ENCODE measurements around the gene CDKN2B-AS1. TPM values are rescaled to one million over a fixed set of nuclear protein-coding genes. Genes with fewer than 3 reads are reported as not detected.

The CDKN2B-AS1 gene
- total RNA-seq, 2 donors from 2014 or later, result 0.62 TPM; not detected in 1

DNA sequence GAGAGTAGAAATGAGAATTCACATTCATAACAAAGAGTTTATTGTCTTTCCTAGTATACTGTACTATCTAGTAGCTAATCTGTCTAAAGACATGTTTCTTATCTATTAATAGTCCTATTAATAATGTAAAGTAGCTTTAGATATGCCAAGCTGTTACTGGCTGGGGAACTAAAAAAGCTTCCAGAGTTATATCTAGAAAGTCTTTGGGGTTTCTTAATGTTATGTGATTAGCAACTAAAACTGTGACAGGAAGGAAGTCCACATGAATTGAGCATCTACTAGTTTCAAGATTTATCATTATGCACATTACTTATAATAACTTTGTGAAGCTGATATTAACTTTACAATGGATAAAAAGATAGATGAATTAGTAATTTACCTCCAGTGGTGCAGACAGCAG, 137.2 kb downstream of the CDKN2B-AS1 start:
- DNase-seq (ENCODE audit: low spot score), result no peak

DNA sequence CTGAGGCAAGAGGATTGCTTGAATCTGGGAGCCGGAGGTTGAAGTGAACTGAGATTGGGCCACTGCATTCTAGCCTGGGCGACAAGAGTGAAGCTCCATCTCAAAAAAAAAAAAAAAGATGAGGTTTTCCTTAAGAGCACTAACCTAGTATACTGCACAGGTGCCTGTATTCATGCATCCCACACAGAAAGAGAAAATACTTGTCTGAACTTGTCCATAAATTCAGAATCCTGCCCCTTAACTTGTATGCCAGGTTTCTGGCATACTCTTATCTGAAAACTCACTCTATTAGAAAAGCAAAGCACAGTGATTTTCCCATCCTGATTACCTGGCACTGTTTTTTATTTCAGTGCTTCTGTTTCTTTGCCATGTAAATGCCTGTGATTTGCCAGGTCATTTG, 139.8 kb downstream of the CDKN2B-AS1 start:
- no peak overlapping the region for H3K27ac ChIP-seq
- no peak overlapping the region for H3K4me3 ChIP-seq
- no peaks in the 10 kb centered on the region for H3K36me3 ChIP-seq
- no peaks in the 10 kb centered on the region for H3K9me3 ChIP-seq
- no peaks in the 10 kb centered on the region for H3K27me3 ChIP-seq (replicated peaks; ENCODE audit: insufficient read depth)
- intact Hi-C loops (cut with DNase I), result no loop called here
- no peaks in the 10 kb centered on the region for H3K4me1 ChIP-seq (replicated peaks)
- no peak for DNase-seq (ENCODE audit: low spot score)
- TF ChIP-seq POLR2AphosphoS5 (IDR thresholded peaks at IDR 0.05) (no peak), POLR2A (IDR thresholded peaks at IDR 0.05) (no peak)
- TF ChIP-seq, protein P1, sequence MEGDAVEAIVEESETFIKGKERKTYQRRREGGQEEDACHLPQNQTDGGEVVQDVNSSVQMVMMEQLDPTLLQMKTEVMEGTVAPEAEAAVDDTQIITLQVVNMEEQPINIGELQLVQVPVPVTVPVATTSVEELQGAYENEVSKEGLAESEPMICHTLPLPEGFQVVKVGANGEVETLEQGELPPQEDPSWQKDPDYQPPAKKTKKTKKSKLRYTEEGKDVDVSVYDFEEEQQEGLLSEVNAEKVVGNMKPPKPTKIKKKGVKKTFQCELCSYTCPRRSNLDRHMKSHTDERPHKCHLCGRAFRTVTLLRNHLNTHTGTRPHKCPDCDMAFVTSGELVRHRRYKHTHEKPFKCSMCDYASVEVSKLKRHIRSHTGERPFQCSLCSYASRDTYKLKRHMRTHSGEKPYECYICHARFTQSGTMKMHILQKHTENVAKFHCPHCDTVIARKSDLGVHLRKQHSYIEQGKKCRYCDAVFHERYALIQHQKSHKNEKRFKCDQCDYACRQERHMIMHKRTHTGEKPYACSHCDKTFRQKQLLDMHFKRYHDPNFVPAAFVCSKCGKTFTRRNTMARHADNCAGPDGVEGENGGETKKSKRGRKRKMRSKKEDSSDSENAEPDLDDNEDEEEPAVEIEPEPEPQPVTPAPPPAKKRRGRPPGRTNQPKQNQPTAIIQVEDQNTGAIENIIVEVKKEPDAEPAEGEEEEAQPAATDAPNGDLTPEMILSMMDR (IDR thresholded peaks at IDR 0.05), result no peak
- 86% methylated on average over 2 of the region's 2 CpGs for WGBS

More for the DNA sequence above, 137.2 kb downstream of the CDKN2B-AS1 start:
- intact Hi-C loops (cut with DNase I), result no loop called here
- TF ChIP-seq, protein P1 (IDR thresholded peaks at IDR 0.05), result no peak
- Histone ChIP-seq H3K27ac (no peak overlapping the region), H3K4me1 (replicated peaks) (no peaks in the 10 kb centered on the region), H3K36me3 (no peaks in the 10 kb centered on the region), H3K9me3 (no peaks in the 10 kb centered on the region), H3K4me3 (no peak overlapping the region), H3K27me3 (replicated peaks; ENCODE audit: insufficient read depth) (no peaks in the 10 kb centered on the region)

DNA sequence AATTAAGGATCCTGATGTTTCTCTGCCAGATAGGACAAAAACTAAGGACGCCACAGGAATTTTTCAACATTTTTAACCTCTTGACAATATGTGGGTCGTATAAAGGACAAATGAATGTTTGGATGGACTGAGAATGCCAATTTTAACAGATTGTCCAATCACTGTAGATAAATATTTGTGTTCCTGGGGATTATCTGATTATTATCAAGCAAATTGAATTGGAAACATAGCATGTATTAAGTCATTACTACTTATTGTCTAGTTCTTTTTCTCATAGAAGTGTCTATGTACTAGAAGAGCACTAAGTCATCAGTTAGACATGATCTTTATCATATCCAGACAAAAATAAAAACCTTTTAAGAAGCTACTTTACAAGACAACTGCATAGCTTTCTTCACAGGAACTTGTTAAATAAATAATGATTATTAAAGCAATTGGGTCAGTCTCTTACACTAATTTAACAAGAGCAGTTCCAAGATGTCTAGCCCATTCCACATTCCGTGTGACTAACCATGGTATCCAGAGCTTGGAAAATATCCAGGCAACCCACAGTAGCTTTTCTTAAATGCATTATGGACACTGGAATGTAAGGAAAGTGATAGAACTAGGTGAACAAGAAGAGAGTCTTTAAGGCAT, 142.0 kb downstream of the CDKN2B-AS1 start:
- H3K27ac ChIP-seq, result no peak overlapping the region
- H3K4me3 ChIP-seq, result no peak overlapping the region
- no peaks in the 10 kb centered on the region for H3K36me3 ChIP-seq
- no peak for DNase-seq (ENCODE audit: low spot score)
- no peaks in the 10 kb centered on the region for H3K9me3 ChIP-seq
- WGBS, result 39% methylated on average over 3 of the region's 3 CpGs
- TF ChIP-seq POLR2AphosphoS5 (IDR thresholded peaks at IDR 0.05), result no peak
- no peak for TF ChIP-seq POLR2A (IDR thresholded peaks at IDR 0.05)
- TF ChIP-seq, protein P1 (IDR thresholded peaks at IDR 0.05), result no peak
- intact Hi-C loops (cut with DNase I), result no loop called here
- H3K27me3 ChIP-seq (replicated peaks; ENCODE audit: insufficient read depth), result no peaks in the 10 kb centered on the region
- H3K4me1 ChIP-seq (replicated peaks), result no peaks in the 10 kb centered on the region

DNA sequence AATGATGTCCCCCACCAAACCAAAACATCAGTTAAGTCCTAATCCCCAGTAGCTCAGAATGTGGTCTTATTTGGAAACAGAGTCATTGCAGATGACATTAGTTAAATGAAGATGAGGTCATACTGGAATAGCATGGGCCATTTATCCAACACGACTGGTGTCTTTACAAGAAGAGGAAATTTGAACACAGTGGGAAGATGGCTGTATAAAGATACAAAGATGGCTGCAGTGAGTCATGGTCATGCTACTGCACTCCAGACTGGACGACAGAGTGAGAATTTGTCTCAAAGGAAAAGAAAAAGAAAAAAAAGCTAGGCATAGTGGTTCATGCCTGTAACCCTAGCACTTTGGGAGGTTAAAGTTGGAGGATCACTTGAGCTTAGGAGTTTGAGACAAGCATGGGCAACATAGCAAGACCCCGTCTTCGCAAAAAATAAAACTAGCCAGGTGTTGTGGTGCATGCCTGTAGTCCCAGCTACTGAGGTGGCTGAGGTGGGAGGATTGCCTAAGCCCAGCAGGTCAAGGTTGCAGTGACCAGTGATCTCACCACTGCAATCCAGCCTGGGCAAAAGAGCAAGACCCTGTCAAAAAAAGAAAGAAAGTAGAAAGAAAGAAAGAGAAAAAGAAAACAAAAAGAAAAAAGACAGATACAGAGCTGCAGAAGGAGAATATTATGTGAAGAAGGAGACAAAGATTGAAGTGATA, 144.5 kb downstream of the CDKN2B-AS1 start:
- Histone ChIP-seq H3K9me3 (no peaks in the 10 kb centered on the region), H3K36me3 (no peaks in the 10 kb centered on the region), H3K4me1 (replicated peaks) (no peaks in the 10 kb centered on the region), H3K4me3 (no peak overlapping the region), H3K27ac (no peak overlapping the region), H3K27me3 (replicated peaks; ENCODE audit: insufficient read depth) (no peaks in the 10 kb centered on the region)
- intact Hi-C loops (cut with DNase I), result no loop called here
- DNase-seq (ENCODE audit: low spot score), result no peak
- 87% methylated on average over 4 of the region's 4 CpGs for WGBS
- TF ChIP-seq POLR2A (IDR thresholded peaks at IDR 0.05), result no peak
- TF ChIP-seq, protein P1 (IDR thresholded peaks at IDR 0.05), result no peak
- TF ChIP-seq POLR2AphosphoS5 (IDR thresholded peaks at IDR 0.05), result no peak

DNA sequence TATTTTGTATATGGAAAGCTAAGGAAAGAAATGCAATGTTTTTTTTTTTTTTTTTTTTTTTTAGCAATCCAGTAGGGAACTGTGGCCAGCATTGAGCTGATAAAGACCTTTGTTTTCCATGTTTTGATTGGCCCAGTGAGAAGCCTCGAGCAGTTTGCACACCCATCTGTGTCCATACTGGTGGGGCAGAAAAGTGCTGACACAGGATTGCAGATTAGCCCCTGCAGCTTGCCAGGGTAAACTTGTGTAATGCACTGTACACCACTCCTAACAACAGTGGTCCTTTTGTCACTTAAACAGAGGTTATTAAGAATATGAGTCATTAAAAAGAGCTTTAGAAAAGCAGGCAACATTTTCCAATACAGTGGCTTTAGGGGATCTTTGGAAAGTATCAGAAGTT, 147.3 kb downstream of the CDKN2B-AS1 start:
- no peak overlapping the region for H3K27ac ChIP-seq
- no peak for DNase-seq (ENCODE audit: low spot score)
- no peaks in the 10 kb centered on the region for H3K9me3 ChIP-seq
- TF ChIP-seq, protein P1 (IDR thresholded peaks at IDR 0.05), result no peak
- TF ChIP-seq POLR2A (IDR thresholded peaks at IDR 0.05), result no peak
- no peak for TF ChIP-seq POLR2AphosphoS5 (IDR thresholded peaks at IDR 0.05)
- intact Hi-C loops (cut with DNase I), result no loop called here
- H3K4me3 ChIP-seq, result no peak overlapping the region
- H3K36me3 ChIP-seq, result no peaks in the 10 kb centered on the region
- WGBS, result 24% methylated on average over 1 of the region's 1 CpG
- H3K27me3 ChIP-seq (replicated peaks; ENCODE audit: insufficient read depth), result no peaks in the 10 kb centered on the region
- no peaks in the 10 kb centered on the region for H3K4me1 ChIP-seq (replicated peaks)
